ENCODE results near the gene TNFRSF17.
"Not testable (repeated sequence)": the region's sequence is repeated elsewhere in the genome, so short reads cannot be mapped to it uniquely, and the experiment has no call there.

Gene TNFRSF17

DNA sequence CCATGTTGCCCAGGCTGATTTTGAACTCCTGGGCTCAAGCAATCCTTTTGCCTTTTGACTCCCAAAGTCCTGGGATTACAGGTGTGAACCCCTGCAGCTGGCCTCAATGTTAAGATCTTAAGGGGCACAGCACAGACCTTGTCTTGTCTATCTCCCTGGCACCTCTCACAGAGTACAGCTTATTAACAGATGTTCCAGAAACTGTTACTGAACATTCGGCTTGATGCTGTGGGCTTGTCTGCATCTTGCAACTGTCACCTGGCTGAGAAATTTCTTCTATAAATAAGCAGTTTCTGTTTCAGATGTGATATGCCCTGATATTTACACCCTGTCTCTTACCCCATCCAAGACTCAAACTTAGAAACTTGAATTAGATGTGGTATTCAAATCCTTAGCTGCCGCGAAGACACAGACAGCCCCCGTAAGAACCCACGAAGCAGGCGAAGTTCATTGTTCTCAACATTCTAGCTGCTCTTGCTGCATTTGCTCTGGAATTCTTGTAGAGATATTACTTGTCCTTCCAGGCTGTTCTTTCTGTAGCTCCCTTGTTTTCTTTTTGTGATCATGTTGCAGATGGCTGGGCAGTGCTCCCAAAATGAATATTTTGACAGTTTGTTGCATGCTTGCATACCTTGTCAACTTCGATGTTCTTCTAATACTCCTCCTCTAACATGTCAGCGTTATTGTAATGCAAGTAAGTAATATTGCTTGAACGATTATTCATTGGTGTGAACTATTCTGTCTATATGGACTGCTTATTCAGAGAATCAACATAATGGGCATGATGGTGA lies at the start of gene TNFRSF17:
Gene TNFRSF17 (plus strand): TSS at position 450 of the 791 bp plus-strand sequence. CDS start 115 bp downstream, at position 565.
- no peak for DNase-seq (ENCODE audit: low read depth)

GRCh38 chr16:11915644-11916523 lies 49.1 kb upstream of the TNFRSF17 start, which contains the start of gene GSPT1:
Gene GSPT1, minus strand, starts transcription at chr16:11915956. Its CDS starts 236 bp downstream, at chr16:11915720.
- DNase-seq (ENCODE audit: low read depth): peak; percentile 92

DNA sequence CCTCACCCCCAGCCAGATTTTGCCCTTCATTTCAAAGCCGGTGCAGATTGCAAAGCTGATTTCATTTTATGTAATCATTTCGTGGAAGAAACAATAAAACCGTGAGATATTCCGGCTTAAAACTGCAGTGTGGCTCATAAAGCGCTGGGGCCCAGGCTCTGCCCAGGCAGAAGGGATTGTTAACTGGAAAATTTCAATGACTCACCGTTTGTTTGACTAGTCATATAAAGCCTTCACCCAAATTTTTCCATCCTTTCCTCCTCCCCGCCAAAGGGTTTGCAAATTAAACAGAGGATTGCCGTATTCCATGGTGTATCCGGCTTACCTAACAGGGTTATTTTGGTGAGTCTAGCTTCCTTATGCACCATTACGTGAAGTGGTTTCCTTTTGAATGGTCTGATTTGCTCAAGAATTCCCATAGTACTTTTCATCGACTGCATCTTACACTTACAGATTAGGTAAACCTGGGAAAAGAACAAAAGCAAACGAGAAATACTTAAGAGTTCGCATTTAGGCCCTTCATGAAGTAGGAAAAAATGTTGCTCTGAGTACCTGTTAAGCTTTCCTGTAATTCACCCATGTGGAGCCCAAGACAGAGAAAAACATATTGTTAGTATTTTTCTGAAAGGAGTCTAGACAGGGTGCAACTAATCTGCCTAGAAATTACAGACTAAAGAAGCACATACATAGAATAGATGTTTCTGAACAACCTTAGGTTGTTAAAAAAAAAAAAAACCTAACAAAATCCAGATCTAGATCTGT lies 48.3 kb upstream of the TNFRSF17 start:
- no peak for DNase-seq (ENCODE audit: low read depth)

- DNase-seq (ENCODE audit: low read depth): not testable (repeated sequence)
These were observed 41.0 kb upstream of the TNFRSF17 start for GRCh38 chr16:11924046-11924445.

DNA sequence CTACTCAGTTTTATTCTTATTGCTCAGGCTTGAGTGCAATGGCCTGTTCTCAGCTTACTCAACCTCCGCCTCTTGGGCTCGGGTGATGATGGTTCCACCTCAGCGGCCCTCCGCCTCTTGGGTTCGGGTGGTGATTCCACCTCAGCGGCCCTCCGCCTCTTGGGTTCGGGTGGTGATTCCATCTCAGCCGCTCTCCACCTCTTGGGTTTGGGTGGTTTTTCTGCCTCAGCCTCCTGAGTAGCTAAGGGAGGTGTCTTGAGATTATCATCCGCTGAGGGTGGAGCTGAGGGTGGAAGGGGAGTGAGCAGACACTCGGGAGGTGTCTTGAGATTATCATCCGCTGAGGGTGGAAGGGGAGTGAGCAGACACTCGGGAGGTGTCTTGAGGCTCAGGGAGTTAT lies 37.7 kb upstream of the TNFRSF17 start:
- DNase-seq (ENCODE audit: low read depth): not testable (repeated sequence)

DNA sequence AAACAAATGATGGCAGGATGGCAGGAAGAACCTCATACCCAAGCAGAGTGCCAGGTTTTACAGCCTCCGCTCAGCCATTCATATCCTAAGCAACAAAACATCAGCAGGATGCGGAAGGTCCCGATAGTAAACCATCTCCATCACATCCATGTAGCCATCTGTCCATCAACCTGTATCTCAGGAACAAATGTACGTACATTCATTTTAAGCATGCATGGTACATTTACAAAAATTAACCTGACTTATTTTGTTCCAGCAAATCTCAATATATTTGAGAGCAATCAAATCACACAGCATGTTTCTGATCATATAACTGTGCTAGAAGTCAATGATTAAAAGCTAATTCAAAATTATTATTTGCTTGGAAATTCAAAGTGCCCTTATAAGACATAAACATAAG lies 23.1 kb upstream of the TNFRSF17 start, which contains the start of gene NPIPB2:
Gene NPIPB2 (minus strand): TSS at position 101 of the 400 bp plus-strand sequence. CDS start 0 bp downstream, at position 101.
- DNase-seq (ENCODE audit: low read depth): not testable (repeated sequence)

- no peak for DNase-seq (ENCODE audit: low read depth)
These were observed 18.6 kb upstream of the TNFRSF17 start for GRCh38 chr16:11946433-11946832.

DNA sequence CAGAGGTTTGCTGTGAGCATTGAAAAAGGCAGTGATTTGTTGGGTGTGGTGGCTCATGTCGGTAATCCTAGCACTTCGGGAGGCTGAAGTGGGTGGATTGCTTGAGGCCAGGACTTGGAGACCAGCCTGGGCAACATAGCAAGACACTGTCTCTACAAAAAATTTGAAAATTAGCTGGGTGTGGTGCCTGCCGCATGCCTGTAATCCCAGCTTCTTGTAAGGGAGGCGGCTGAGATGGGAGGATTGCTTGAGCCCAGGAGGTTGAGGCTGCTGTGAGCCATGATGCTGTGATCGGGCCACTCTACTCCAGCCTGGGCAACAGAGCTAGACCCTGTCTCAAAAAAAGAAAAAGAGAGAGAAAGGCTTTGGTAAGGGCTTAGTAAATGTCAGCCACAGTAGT lies 16.2 kb upstream of the TNFRSF17 start:
- no peak for DNase-seq (ENCODE audit: low read depth)

- peak; percentile 18 for DNase-seq (ENCODE audit: low read depth)
These were observed 15.5 kb upstream of the TNFRSF17 start for GRCh38 chr16:11949527-11949926.

DNA sequence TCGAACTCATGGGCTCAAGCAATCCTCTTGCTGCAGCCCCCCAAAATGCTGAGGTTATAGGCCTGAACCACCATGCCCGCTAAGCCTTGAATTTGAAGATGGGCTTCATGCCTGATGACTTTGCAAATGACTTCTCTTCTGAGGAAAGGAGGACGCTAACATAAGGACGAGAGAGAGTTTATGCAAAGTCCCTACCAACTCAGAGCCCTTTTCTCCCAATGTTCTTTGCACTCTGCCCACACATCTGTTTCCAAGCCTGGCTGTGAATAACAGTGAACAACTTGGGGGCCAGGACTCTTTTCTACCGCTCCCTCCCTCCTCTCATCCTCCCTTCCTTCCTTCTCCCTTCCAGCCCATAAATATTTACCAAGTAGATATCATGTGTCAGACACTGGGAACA lies 14.6 kb upstream of the TNFRSF17 start:
- no peak for DNase-seq (ENCODE audit: low read depth)

GRCh38 chr16:11953576-11953975 lies 11.4 kb upstream of the TNFRSF17 start:
- DNase-seq (ENCODE audit: low read depth): not testable (repeated sequence)

- peak; percentile 84 for DNase-seq (ENCODE audit: low read depth)
These were observed 9.3 kb upstream of the TNFRSF17 start for GRCh38 chr16:11955713-11956123.

GRCh38 chr16:11956558-11956957 lies 8.5 kb upstream of the TNFRSF17 start:
- no peak for DNase-seq (ENCODE audit: low read depth)

- no peak for DNase-seq (ENCODE audit: low read depth)
These were observed 7.2 kb upstream of the TNFRSF17 start for GRCh38 chr16:11957591-11958395.

- not testable (repeated sequence) for DNase-seq (ENCODE audit: low read depth)
These were observed 2.6 kb upstream of the TNFRSF17 start for GRCh38 chr16:11962457-11962856.

GRCh38 chr16:11962978-11963377 lies 2.0 kb upstream of the TNFRSF17 start:
- DNase-seq (ENCODE audit: low read depth): not testable (repeated sequence)

- no peak for DNase-seq (ENCODE audit: low read depth)
These were observed 1.3 kb upstream of the TNFRSF17 start for GRCh38 chr16:11963706-11964105.

GRCh38 chr16:11966173-11966572 lies 1.2 kb downstream of the TNFRSF17 start:
- no peak for DNase-seq (ENCODE audit: low read depth)

DNA sequence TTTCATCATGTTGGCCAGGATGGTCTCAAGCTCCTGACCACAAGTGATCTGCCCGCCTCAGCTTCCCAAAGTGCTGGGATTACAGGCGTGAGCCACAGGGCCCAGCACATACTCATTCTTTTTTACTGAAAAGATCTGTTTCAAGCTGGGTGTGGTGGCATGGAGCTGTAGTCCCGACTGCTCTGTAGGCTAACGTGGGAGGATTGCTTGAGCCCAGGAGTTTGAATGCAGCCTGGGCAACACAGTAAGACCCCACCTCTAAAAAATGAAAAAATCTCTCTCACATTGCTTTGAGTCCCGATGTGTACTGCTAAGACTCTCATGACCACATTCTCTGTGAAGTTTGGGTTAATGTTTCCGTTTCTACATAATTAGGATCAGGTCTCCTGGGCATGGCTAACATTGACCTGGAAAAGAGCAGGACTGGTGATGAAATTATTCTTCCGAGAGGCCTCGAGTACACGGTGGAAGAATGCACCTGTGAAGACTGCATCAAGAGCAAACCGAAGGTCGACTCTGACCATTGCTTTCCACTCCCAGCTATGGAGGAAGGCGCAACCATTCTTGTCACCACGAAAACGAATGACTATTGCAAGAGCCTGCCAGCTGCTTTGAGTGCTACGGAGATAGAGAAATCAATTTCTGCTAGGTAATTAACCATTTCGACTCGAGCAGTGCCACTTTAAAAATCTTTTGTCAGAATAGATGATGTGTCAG lies 2.3 kb downstream of the TNFRSF17 start:
- DNase-seq (ENCODE audit: low read depth): no peak

- no peak for DNase-seq (ENCODE audit: low read depth)
These were observed 3.6 kb downstream of the TNFRSF17 start for GRCh38 chr16:11968577-11968976.

Data from fibroblast of the conjunctiva (primary cell).